SJSA1 (cell line): Measurements from ENCODE around the gene RFK. TPM values are rescaled to one million over a fixed set of nuclear protein-coding genes. Genes with fewer than 3 reads are reported as not detected.
"Not testable (repeated sequence)": the region's sequence is repeated elsewhere in the genome, so short reads cannot be mapped to it uniquely, and the experiment has no call there.

Experiments
- DNase-seq, 2 experiments: peaks; one replicate each; pipeline ENCODE4 v3.0.0-alpha.2; 2015 to 2020; ENCODE audit warnings: low spot score in 2 of 2, low read depth in 1 of 2
- H3K27ac ChIP-seq: fragments of 250-450 bp; sonication (Bioruptor Pico); 2 replicates; pipeline ENCODE4 v1.5.1; 2020; ENCODE audit warnings: mild to moderate bottlenecking, moderate library complexity
- H3K27me3 ChIP-seq: fragments of 250-450 bp; sonication (Bioruptor Pico); replicated peaks from 2 replicates; pipeline ENCODE4 v1.5.1; 2020; ENCODE audit warnings: mild to moderate bottlenecking, moderate library complexity
- H3K36me3 ChIP-seq: fragments of 250-450 bp; sonication (Bioruptor Pico); 2 replicates; pipeline ENCODE4 v1.5.1; 2020; ENCODE audit warnings: mild to moderate bottlenecking
- H3K4me1 ChIP-seq: fragments of 250-450 bp; sonication (Bioruptor Pico); replicated peaks from 2 replicates; pipeline ENCODE4 v1.6.1; 2021; ENCODE audit warnings: mild to moderate bottlenecking
- H3K4me3 ChIP-seq: fragments of 250-450 bp; sonication (Bioruptor Pico); 2 replicates; pipeline ENCODE4 v1.5.1; 2020; ENCODE audit warnings: mild to moderate bottlenecking
- H3K9me3 ChIP-seq: fragments of 250-450 bp; sonication (Bioruptor Pico); replicated peaks from 2 replicates; pipeline ENCODE4 v1.5.1; 2020; ENCODE audit warnings: mild to moderate bottlenecking
- total RNA-seq: library from RNA; depleted of rRNA; stranded (reverse); fragments of >200 nt; shearing (Covaris generic); gene quantifications from 2 replicates; pipeline ENCODE4 v1.2.3, GENCODE V29; 2014; rRNA removed

RFK gene
- 39.2 and 57.6 TPM in 2 replicates for total RNA-seq

GRCh38 chr9:76394195-76394959 lies at the start of gene RFK:
Gene RFK, minus strand, starts transcription at chr9:76394426. Its CDS starts 255 bp downstream, at chr9:76394171.
- H3K4me3 ChIP-seq, result peak within 1 kb of the TSS; percentile 86
- no peaks in the 10 kb centered on the region for H3K27me3 ChIP-seq
- peak; percentile 92 for DNase-seq
- peak within 1 kb of the TSS; percentile 92 for H3K27ac ChIP-seq
- peaks cover 21% of the 10 kb centered on the region for H3K4me1 ChIP-seq
- H3K9me3 ChIP-seq, result no peaks in the 10 kb centered on the region; the same call in 1 of the 2 replicates
- peaks cover 28% of the 10 kb centered on the region for H3K36me3 ChIP-seq

GRCh38 chr9:76443887-76444286 lies 49.7 kb upstream of the RFK start:
- Histone ChIP-seq H3K36me3 (no peaks in the 10 kb centered on the region), H3K9me3 (no peaks in the 10 kb centered on the region), H3K27me3 (no peaks in the 10 kb centered on the region), H3K27ac (no peak overlapping the region), H3K4me1 (no peaks in the 10 kb centered on the region), H3K4me3 (no peak overlapping the region)
- no peak for DNase-seq

- no peaks in the 10 kb centered on the region for H3K4me1 ChIP-seq
- H3K36me3 ChIP-seq, result no peaks in the 10 kb centered on the region
- DNase-seq, result no peak
- no peaks in the 10 kb centered on the region for H3K27me3 ChIP-seq
- no peak overlapping the region for H3K27ac ChIP-seq
- H3K9me3 ChIP-seq, result no peaks in the 10 kb centered on the region
- no peak overlapping the region for H3K4me3 ChIP-seq
Observed at GRCh38 chr9:76441551-76442322, 47.5 kb upstream of the RFK start.

GRCh38 chr9:76438841-76439588 lies 44.8 kb upstream of the RFK start:
- no peaks in the 10 kb centered on the region for H3K27me3 ChIP-seq
- no peaks in the 10 kb centered on the region for H3K36me3 ChIP-seq
- H3K4me1 ChIP-seq, result no peaks in the 10 kb centered on the region
- DNase-seq, result no peak
- no peaks in the 10 kb centered on the region for H3K9me3 ChIP-seq
- no peak overlapping the region for H3K27ac ChIP-seq
- no peak overlapping the region for H3K4me3 ChIP-seq

GRCh38 chr9:76437017-76437699 lies 42.9 kb upstream of the RFK start:
- H3K27ac ChIP-seq, H3K9me3 ChIP-seq, DNase-seq, H3K4me1 ChIP-seq, H3K4me3 ChIP-seq, H3K27me3 ChIP-seq, H3K36me3 ChIP-seq: not testable (repeated sequence)

- not testable (repeated sequence) for H3K27me3 ChIP-seq, H3K36me3 ChIP-seq, DNase-seq, H3K9me3 ChIP-seq, H3K27ac ChIP-seq, H3K4me1 ChIP-seq, H3K4me3 ChIP-seq
Observed at GRCh38 chr9:76434897-76435296, 40.7 kb upstream of the RFK start.

GRCh38 chr9:76433836-76434235 lies 39.6 kb upstream of the RFK start:
- DNase-seq, result no peak
- H3K36me3 ChIP-seq, result no peaks in the 10 kb centered on the region
- H3K27me3 ChIP-seq, result no peaks in the 10 kb centered on the region
- no peaks in the 10 kb centered on the region for H3K9me3 ChIP-seq
- no peak overlapping the region for H3K4me3 ChIP-seq
- no peak overlapping the region for H3K27ac ChIP-seq
- no peaks in the 10 kb centered on the region for H3K4me1 ChIP-seq

GRCh38 chr9:76433406-76433805 lies 39.2 kb upstream of the RFK start:
- Histone ChIP-seq H3K27ac (no peak overlapping the region), H3K27me3 (no peaks in the 10 kb centered on the region), H3K9me3 (no peaks in the 10 kb centered on the region), H3K4me3 (no peak overlapping the region), H3K4me1 (no peaks in the 10 kb centered on the region), H3K36me3 (no peaks in the 10 kb centered on the region)
- no peak for DNase-seq

GRCh38 chr9:76431601-76432000 lies 37.4 kb upstream of the RFK start:
- Histone ChIP-seq H3K27me3 (no peaks in the 10 kb centered on the region), H3K36me3 (no peaks in the 10 kb centered on the region), H3K27ac (no peak overlapping the region), H3K9me3 (no peaks in the 10 kb centered on the region), H3K4me1 (no peaks in the 10 kb centered on the region), H3K4me3 (no peak overlapping the region)
- DNase-seq, result no peak

GRCh38 chr9:76426807-76427419 lies 32.7 kb upstream of the RFK start:
- Histone ChIP-seq H3K4me3 (no peak overlapping the region), H3K4me1 (no peaks in the 10 kb centered on the region), H3K27ac (no peak overlapping the region), H3K27me3 (no peaks in the 10 kb centered on the region), H3K9me3 (no peaks in the 10 kb centered on the region), H3K36me3 (no peaks in the 10 kb centered on the region)
- no peak for DNase-seq

GRCh38 chr9:76425677-76426453 lies 31.6 kb upstream of the RFK start:
- H3K9me3 ChIP-seq, result no peaks in the 10 kb centered on the region
- DNase-seq, result no peak
- no peaks in the 10 kb centered on the region for H3K27me3 ChIP-seq
- H3K4me3 ChIP-seq, result no peak overlapping the region
- no peaks in the 10 kb centered on the region for H3K36me3 ChIP-seq
- H3K4me1 ChIP-seq, result no peaks in the 10 kb centered on the region
- H3K27ac ChIP-seq, result no peak overlapping the region

- no peaks in the 10 kb centered on the region for H3K9me3 ChIP-seq
- no peak overlapping the region for H3K27ac ChIP-seq
- no peak overlapping the region for H3K4me3 ChIP-seq
- H3K27me3 ChIP-seq, result no peaks in the 10 kb centered on the region
- no peaks in the 10 kb centered on the region for H3K36me3 ChIP-seq
- DNase-seq, result no peak
- H3K4me1 ChIP-seq, result no peaks in the 10 kb centered on the region
Observed at GRCh38 chr9:76424491-76424890, 30.3 kb upstream of the RFK start.
